A549 (cell line): ENCODE measurements around the gene PYGO2. TPM values are rescaled to one million over a fixed set of nuclear protein-coding genes. Genes with fewer than 3 reads are reported as not detected.

Experiments
- ATAC-seq, 2 experiments: fragments of 200-7000 bp in 1 of 2; fragments of >200 bp in 1 of 2; cut with Nextera tagmentation in 1 of 2; cut with Tn5 transposase in 1 of 2; 3 replicates each; pipeline versions ENCODE4 v1.8.0 to v1.9.1; 2018 to 2020; ENCODE audit warnings: mild to moderate bottlenecking in 1 of 2, moderate library complexity in 1 of 2
- CTCF ChIA-PET: fragments of 300-600 bp; sonication (Branson Sonifier 250); formaldehyde crosslinking; extraction: SDS; loops from one replicate; lab custom pipeline; 2021; ENCODE audit warnings: antibody characterized with exemption, inconsistent platforms; lab: Yijun Ruan, JAX
- POLR2A ChIA-PET: fragments of 350-600 bp; formaldehyde crosslinking; extraction: SDS; loops from one replicate; lab custom pipeline; 2021; ENCODE audit warnings: antibody characterized with exemption, inconsistent platforms; lab: Yijun Ruan, JAX
- DNase-seq, 2 experiments: peaks; one replicate each; pipeline versions ENCODE4 v3.0.0 to v3.0.0-alpha.2; 2011 to 2016; ENCODE audit warnings: low read depth in 1 of 2, low spot score in 1 of 2
- FAIRE-seq: peaks from 2 replicates; lab custom pipeline; 2011; peaks lifted over from hg19 to GRCh38; lab: Jason Lieb, UNC
- H3K27ac ChIP-seq, 2 experiments: fragments of >200 bp; sonication (Bioruptor Twin); formaldehyde crosslinking; 3 replicates each; pipeline ENCODE4 v1.5.1; 2016 to 2017
- H3K4me1 ChIP-seq: fragments of >200 bp; sonication (Bioruptor Twin); formaldehyde crosslinking; 3 replicates; pipeline ENCODE4 v1.6.1; 2016
- H3K4me2 ChIP-seq: fragments of >200 bp; sonication (Bioruptor Twin); formaldehyde crosslinking; 3 replicates; pipeline ENCODE4 v1.6.1; 2016
- H3K4me3 ChIP-seq: fragments of >200 bp; sonication (Bioruptor Twin); formaldehyde crosslinking; 3 replicates; pipeline ENCODE4 v1.5.1; 2016
- H3K9me3 ChIP-seq: fragments of >200 bp; sonication (Bioruptor Twin); formaldehyde crosslinking; 3 replicates; pipeline ENCODE4 v1.6.1; 2016
- BCL3 ChIP-seq: fragments of >200 bp; sonication (Bioruptor Twin); formaldehyde crosslinking; IDR thresholded peaks from 3 replicates; pipeline ENCODE4 v1.6.1; 2016
- CBX2 ChIP-seq: fragments of 200-600 bp; sonication (generic); IDR thresholded peaks from 2 replicates; pipeline ENCODE4 v1.6.1; 2016; ENCODE audit warnings: low read depth, mild to moderate bottlenecking, borderline replicate concordance
- CBX8 ChIP-seq: fragments of 200-600 bp; sonication (generic); IDR thresholded peaks from 2 replicates; pipeline ENCODE4 v1.6.1; 2016
- CEBPB ChIP-seq, 2 experiments: fragments of >200 bp in 1 of 2; sonication (Bioruptor Twin) in 1 of 2; formaldehyde crosslinking in 1 of 2; IDR thresholded peaks; 2 replicates each; pipeline ENCODE4 v1.6.1; 2012 to 2016
- CHD2 ChIP-seq: fragments of 150-350 bp; IDR thresholded peaks from 2 replicates; pipeline ENCODE4 v1.6.1; 2014; ENCODE audit warnings: low read length; ENCODE audit not compliant: partially characterized antibody
- CTCF ChIP-seq: fragments of >200 bp; sonication (Bioruptor Twin); formaldehyde crosslinking; IDR thresholded peaks from 3 replicates; pipeline ENCODE4 v1.5.1; 2016
- EHF ChIP-seq: fragments of 250-450 bp; sonication (Bioruptor Pico); IDR thresholded peaks from 2 replicates; pipeline ENCODE4 v1.5.0; 2020; ENCODE audit warnings: mild to moderate bottlenecking
- EHMT2 ChIP-seq: fragments of 200-600 bp; sonication (generic); IDR thresholded peaks from 2 replicates; pipeline ENCODE4 v1.6.1; 2016; ENCODE audit warnings: antibody characterized with exemption, low read depth, mild to moderate bottlenecking, moderate library complexity
- EP300 ChIP-seq, 2 experiments: fragments of >200 bp; sonication (Bioruptor Twin); formaldehyde crosslinking; IDR thresholded peaks; 2 replicates in 1 of 2; 3 replicates in 1 of 2; pipeline ENCODE4 v1.6.1; 2016 to 2017
- FOSL2 ChIP-seq, 2 experiments: fragments of 450-650 bp in 1 of 2; fragments of >200 bp in 1 of 2; sonication (Bioruptor Twin) in 1 of 2; formaldehyde crosslinking; IDR thresholded peaks; 2 replicates each; pipeline versions ENCODE4 v1.5.0 to v1.6.1; 2016 to 2020; ENCODE audit warnings: mild to moderate bottlenecking in 1 of 2, moderate library complexity in 1 of 2
- HEYL ChIP-seq: fragments of 250-450 bp; sonication (Bioruptor Pico); IDR thresholded peaks from 2 replicates; pipeline ENCODE4 v1.8.0; 2021; ENCODE audit warnings: mild to moderate bottlenecking, moderate library complexity
- HOXA7 ChIP-seq: fragments of 250-450 bp; sonication (Bioruptor Pico); IDR thresholded peaks from 2 replicates; pipeline ENCODE4 v1.5.0; 2020; ENCODE audit warnings: mild to moderate bottlenecking, moderate library complexity
- HOXB5 ChIP-seq: fragments of 250-450 bp; sonication (Bioruptor Pico); IDR thresholded peaks from 2 replicates; pipeline ENCODE4 v1.5.0; 2020; ENCODE audit warnings: mild to moderate bottlenecking, moderate library complexity
- JUN ChIP-seq, 2 experiments: fragments of >200 bp; sonication (Bioruptor Twin); formaldehyde crosslinking; IDR thresholded peaks; 2 replicates in 1 of 2; 3 replicates in 1 of 2; pipeline ENCODE4 v1.6.1; 2016 to 2017
- JUNB ChIP-seq: fragments of >200 bp; sonication (Bioruptor Twin); formaldehyde crosslinking; IDR thresholded peaks from 2 replicates; pipeline ENCODE4 v1.6.1; 2016
- KDM1A ChIP-seq: fragments of 200-600 bp; sonication (generic); IDR thresholded peaks from 2 replicates; pipeline ENCODE4 v1.6.1; 2016; ENCODE audit warnings: low read depth, mild to moderate bottlenecking
- PBX3 ChIP-seq: IDR thresholded peaks from 2 replicates; pipeline ENCODE4 v1.6.1; 2012
- PHF8 ChIP-seq: fragments of 200-600 bp; sonication (generic); IDR thresholded peaks from 2 replicates; pipeline ENCODE4 v1.6.1; 2016; ENCODE audit warnings: low read depth, mild to moderate bottlenecking, antibody characterized with exemption, moderate library complexity, borderline replicate concordance
- RAD21 ChIP-seq, 2 experiments: fragments of >200 bp in 1 of 2; sonication (Bioruptor Twin) in 1 of 2; formaldehyde crosslinking in 1 of 2; IDR thresholded peaks in 1 of 2; conservative IDR thresholded peaks in 1 of 2; 2 replicates in 1 of 2; 3 replicates in 1 of 2; pipeline ENCODE4 v1.6.1; 2012 to 2018; ENCODE audit warnings: inconsistent platforms in 1 of 2
- SREBF2 ChIP-seq: fragments of 450-650 bp; IDR thresholded peaks from 2 replicates; pipeline ENCODE4 v1.6.1; 2014; ENCODE audit warnings: mild to moderate bottlenecking, moderate library complexity
- TFCP2L1 ChIP-seq: fragments of 250-450 bp; sonication (Bioruptor Pico); IDR thresholded peaks from 2 replicates; pipeline ENCODE4 v1.5.0; 2021; ENCODE audit warnings: mild to moderate bottlenecking
- ZFP36 ChIP-seq: fragments of 450-650 bp; IDR thresholded peaks from 2 replicates; pipeline ENCODE4 v1.6.1; 2014; ENCODE audit warnings: borderline replicate concordance; ENCODE audit not compliant: partially characterized antibody
- ZNF302 ChIP-seq: fragments of 250-450 bp; sonication (Bioruptor Pico); IDR thresholded peaks from 2 replicates; pipeline ENCODE4 v1.9.0; 2021; ENCODE audit warnings: inconsistent platforms, mild to moderate bottlenecking, moderate library complexity
- WGBS: methylation state at CpG from one replicate; pipeline ENCODE4 v1.1.6; 2017; ENCODE audit errors: missing lambda C conversion rate; 5-methylcytosine and 5-hydroxymethylcytosine counted together
- polyA plus RNA-seq, 4 experiments: library from polyadenylated mRNA; depleted of rRNA in 3 of 4; stranded (reverse); fragments of >200 nt; fragmentation: RNase III in 1 of 4; extraction: RNeasy Plus Mini Kit Qiagen cat#74134 plus additional on column Dnase treatment in 1 of 4; gene quantifications; 2 replicates in 3 of 4; 3 replicates in 1 of 4; pipeline ENCODE4 v1.2.3, GENCODE V29; 2011 to 2017

The PYGO2 gene
- polyA plus RNA-seq, 2 of the 4 experiments (the other 2 are of a cell fraction): 18.3 to 24.6 TPM

- Histone ChIP-seq H3K4me2 (peak overlapping the region; percentile 99), H3K4me3 (peak overlapping the region; percentile 74; the same call in 2 of the 3 replicates), H3K27ac (peak overlapping the region; percentile 97), H3K9me3 (no peaks in the 10 kb centered on the region), H3K4me1 (peaks cover 28% of the 10 kb centered on the region)
- CTCF ChIA-PET: interaction anchor here (1.0 to 3.4 kb wide), 4 partner anchors 10 to 122 kb away, joined by 3 to 19 read pairs (median 8); partner anchors contain the start of gene PMVK
- POLR2A ChIA-PET: interaction anchor here (2.8 kb wide), 1 partner anchor 9 kb away, joined by 67 read pairs; the partner anchor contains the start of genes CKS1B and SHC1
- WGBS: 91% methylated on average over 6 of the region's 6 CpGs
- FAIRE-seq (no peak), DNase-seq (no peak), ATAC-seq (no peak)
- TF ChIP-seq FOSL2 (IDR thresholded peaks at IDR 0.05) (no peak), FOSL2 (CRISPR knock-in tag; IDR thresholded peaks at IDR 0.05) (no peak), HOXB5 (CRISPR knock-in tag) (no peak), CHD2 (no peak), JUN (IDR thresholded peaks at IDR 0.05) (no peak), RAD21 (conservative IDR thresholded peaks at IDR 0.05 in 1 of 2, IDR thresholded peaks at IDR 0.05 in 1 of 2) (no peak), CBX8 (no peak), PHF8 (no peak)
Observed at GRCh38 chr1:154962795-154963330, 1.3 kb upstream of the PYGO2 start.

- no peak for FAIRE-seq
- CTCF ChIA-PET: interaction anchor here (0.5 to 3.4 kb wide), 7 partner anchors 10 to 470 kb away, joined by 3 to 19 read pairs (median 4); partner anchors contain the start of gene PMVK
Observed at GRCh38 chr1:154962156-154962749, 671 bp upstream of the PYGO2 start.

GRCh38 chr1:154960446-154961136, 991 bp downstream of the PYGO2 start:
- TF ChIP-seq HEYL (CRISPR knock-in tag): no peak
- H3K4me1 ChIP-seq: peaks cover 32% of the 10 kb centered on the region
- DNase-seq: no peak
- peak overlapping the region; percentile 97 for H3K27ac ChIP-seq
- ChIA-PET CTCF (interaction anchor here (1.1 to 3.4 kb wide), 5 partner anchors 8 to 401 kb away, joined by 3 to 19 read pairs (median 7); partner anchors contain the start of gene PMVK), POLR2A (interaction anchor here (0.7 to 2.8 kb wide), 7 partner anchors 12 to 104 kb away, joined by 3 to 67 read pairs (median 4); partner anchors contain the start of genes CKS1B, EFNA4, FLAD1 and SHC1)
- peak overlapping the region; percentile 74 for H3K4me3 ChIP-seq
- peak overlapping the region; percentile 99 for H3K4me2 ChIP-seq
- H3K9me3 ChIP-seq: no peaks in the 10 kb centered on the region
- no peak for FAIRE-seq
- 39% methylated on average over 10 of the region's 10 CpGs for WGBS
- ATAC-seq: no peak

More at GRCh38 chr1:154962156-154962749, 671 bp upstream of the PYGO2 start:
- peak overlapping the region; percentile 99 for H3K4me2 ChIP-seq
- H3K4me1 ChIP-seq: peaks cover 26% of the 10 kb centered on the region
- peak overlapping the region; percentile 74 for H3K4me3 ChIP-seq
- TF ChIP-seq PBX3 (0 out of 2 replicates have a peak, but pooled peaks have one; percentile 10), SREBF2 (no peak), RAD21 (conservative IDR thresholded peaks at IDR 0.05 in 1 of 2, IDR thresholded peaks at IDR 0.05 in 1 of 2) (peak in 1 of 2 experiments; percentile 16; a peak in 1 of 5 replicates)
- no peaks in the 10 kb centered on the region for H3K9me3 ChIP-seq
- H3K27ac ChIP-seq: peak overlapping the region; percentile 97
- ATAC-seq (peak; percentile 12 to 25), DNase-seq (peak in 1 of 2 experiments; percentile 51)
- POLR2A ChIA-PET: interaction anchor here (2.8 kb wide), 1 partner anchor 10 kb away, joined by 67 read pairs; the partner anchor contains the start of genes CKS1B and SHC1
- WGBS: 11% methylated on average over 25 of the region's 25 CpGs

- WGBS: 94% methylated on average over 7 of the region's 7 CpGs
- Histone ChIP-seq H3K9me3 (no peaks in the 10 kb centered on the region), H3K4me2 (no peak overlapping the region), H3K27ac (no peak overlapping the region), H3K4me1 (peaks cover 39% of the 10 kb centered on the region), H3K4me3 (no peak overlapping the region)
- ChIA-PET CTCF (interaction anchor here (0.7 to 1.2 kb wide), 2 partner anchors 25 to 125 kb away, joined by 3 read pairs; no protein-coding TSS in a partner anchor), POLR2A (no interaction called here)
- FAIRE-seq: no peak
- no peak for ATAC-seq
- no peak for DNase-seq
- TF ChIP-seq ZFP36: no peak
- TF ChIP-seq EHF (CRISPR knock-in tag): no peak
- TF ChIP-seq RAD21 (conservative IDR thresholded peaks at IDR 0.05 in 1 of 2, IDR thresholded peaks at IDR 0.05 in 1 of 2): no peak
- no peak for TF ChIP-seq KDM1A
- no peak for TF ChIP-seq CTCF
- no peak for TF ChIP-seq HEYL (CRISPR knock-in tag)
- TF ChIP-seq TFCP2L1 (CRISPR knock-in tag): no peak
- TF ChIP-seq CBX2: no peak
- no peak for TF ChIP-seq CHD2
- TF ChIP-seq ZNF302 (CRISPR knock-in tag): no peak
- TF ChIP-seq BCL3: no peak
- TF ChIP-seq HOXA7 (CRISPR knock-in tag): no peak
- no peak for TF ChIP-seq EP300 (IDR thresholded peaks at IDR 0.05)
- no peak for TF ChIP-seq CEBPB (IDR thresholded peaks at IDR 0.05)
- TF ChIP-seq JUNB: no peak
- no peak for TF ChIP-seq EHMT2
Observed at GRCh38 chr1:154959426-154959780, 2.2 kb downstream of the PYGO2 start.
